ENCODE measurements around the gene KLHDC8A. TPM values are rescaled to one million over a fixed set of nuclear protein-coding genes. Genes with fewer than 3 reads are reported as not detected.
A peak's percentile ranks its signal among the peaks of the same experiment; 100 is the strongest.
"Not testable (repeated sequence)": the region's sequence is repeated elsewhere in the genome, so short reads cannot be mapped to it uniquely, and the experiment has no call there.

KLHDC8A gene
- total RNA-seq, 2 donors from 2014 or later: not detected

- peaks cover 10 to 14% of the 10 kb centered on the region in 2 donors for H3K4me1 ChIP-seq (ENCODE audit: control insufficient read depth in 1 of 2, low read depth in 2 of 2)
- ATAC-seq (ENCODE audit: insufficient number of reproducible peaks, low FRiP score, low read depth) (no peak), DNase-seq (ENCODE audit: low spot score) (no peak)
- H3K27me3 ChIP-seq (replicated peaks; ENCODE audit: insufficient read depth): no peaks in the 10 kb centered on the region
- no peak for TF ChIP-seq CTCF (IDR thresholded peaks at IDR 0.05)
- H3K36me3 ChIP-seq: no peaks in the 10 kb centered on the region
- H3K4me3 ChIP-seq: no peak overlapping the region
- peak overlapping the region in 1 of 2 donors; percentile 34 for H3K27ac ChIP-seq
- no peaks in the 10 kb centered on the region for H3K9me3 ChIP-seq
These were observed 55.4 kb downstream of the KLHDC8A start for GRCh38 chr1:205301205-205301821.

GRCh38 chr1:205300149-205300548, 56.6 kb downstream of the KLHDC8A start:
- no peak overlapping the region for H3K4me3 ChIP-seq
- ATAC-seq (ENCODE audit: insufficient number of reproducible peaks, low FRiP score, low read depth) (no peak), DNase-seq (ENCODE audit: low spot score) (no peak)
- no peak for TF ChIP-seq CTCF (IDR thresholded peaks at IDR 0.05)
- H3K27ac ChIP-seq: no peak overlapping the region
- H3K27me3 ChIP-seq (replicated peaks; ENCODE audit: insufficient read depth): no peaks in the 10 kb centered on the region
- peaks cover 10 to 15% of the 10 kb centered on the region in 2 donors for H3K4me1 ChIP-seq (ENCODE audit: control insufficient read depth in 1 of 2, low read depth in 2 of 2)
- no peaks in the 10 kb centered on the region for H3K36me3 ChIP-seq
- no peaks in the 10 kb centered on the region for H3K9me3 ChIP-seq

GRCh38 chr1:205298191-205298994, 58.3 kb downstream of the KLHDC8A start:
- Histone ChIP-seq H3K27me3 (replicated peaks; ENCODE audit: insufficient read depth) (no peaks in the 10 kb centered on the region), H3K36me3 (no peaks in the 10 kb centered on the region), H3K27ac (no peak overlapping the region), H3K9me3 (no peaks in the 10 kb centered on the region), H3K4me3 (no peak overlapping the region), H3K4me1 (ENCODE audit: control insufficient read depth in 1 of 2, low read depth in 2 of 2) (peaks cover 10 to 30% of the 10 kb centered on the region in 2 donors)
- no peak for TF ChIP-seq CTCF (IDR thresholded peaks at IDR 0.05)
- DNase-seq (ENCODE audit: low spot score) (no peak), ATAC-seq (ENCODE audit: insufficient number of reproducible peaks, low FRiP score, low read depth) (no peak)

GRCh38 chr1:205297546-205298177, 59.1 kb downstream of the KLHDC8A start:
- H3K36me3 ChIP-seq; H3K9me3 ChIP-seq; H3K27ac ChIP-seq; H3K27me3 ChIP-seq (replicated peaks; ENCODE audit: insufficient read depth); H3K4me3 ChIP-seq; DNase-seq (ENCODE audit: low spot score); ATAC-seq (ENCODE audit: insufficient number of reproducible peaks, low FRiP score, low read depth): not testable (repeated sequence)
- H3K4me1 ChIP-seq (ENCODE audit: control insufficient read depth in 1 of 2, low read depth in 2 of 2): peaks cover 10 to 30% of the 10 kb centered on the region in 2 donors

- Histone ChIP-seq H3K4me1 (ENCODE audit: control insufficient read depth in 1 of 2, low read depth in 2 of 2) (peaks cover 2 to 18% of the 10 kb centered on the region in 2 donors), H3K36me3 (no peaks in the 10 kb centered on the region), H3K9me3 (no peaks in the 10 kb centered on the region), H3K27ac (no peak overlapping the region), H3K27me3 (replicated peaks; ENCODE audit: insufficient read depth) (no peaks in the 10 kb centered on the region), H3K4me3 (no peak overlapping the region)
- ATAC-seq (ENCODE audit: insufficient number of reproducible peaks, low FRiP score, low read depth) (no peak), DNase-seq (ENCODE audit: low spot score) (no peak)
- no peak for TF ChIP-seq CTCF (IDR thresholded peaks at IDR 0.05)
These were observed 60.6 kb downstream of the KLHDC8A start for GRCh38 chr1:205296154-205296553.
